Keratinocyte (primary cell): ENCODE results near the gene ACVR1B. TPM values are rescaled to one million over a fixed set of nuclear protein-coding genes. Genes with fewer than 3 reads are reported as not detected.

Experiments used
- DNase-seq: peaks from one replicate; pipeline ENCODE4 v3.0.0-alpha.2; 2011; ENCODE audit warnings: low read depth, missing footprints, low spot score
- FAIRE-seq: peaks from 2 replicates; lab custom pipeline; 2011; peaks lifted over from hg19 to GRCh38; lab: Jason Lieb, UNC
- H2AFZ ChIP-seq: 2 replicates; pipeline ENCODE4 v1.6.0; 2012; ENCODE audit warnings: low read length, control low read depth, inconsistent platforms; ENCODE audit not compliant: control insufficient read depth
- H3K27ac ChIP-seq: 2 replicates; pipeline ENCODE4 v1.5.1; 2011; ENCODE audit warnings: low read length; ENCODE audit not compliant: control insufficient read depth, insufficient read depth
- H3K27me3 ChIP-seq: 3 replicates; pipeline ENCODE4 v1.6.0; 2011; ENCODE audit warnings: low read length; ENCODE audit not compliant: control insufficient read depth, insufficient read depth; ENCODE audit errors: extremely low read depth
- H3K36me3 ChIP-seq, 2 experiments: 2 replicates in 1 of 2; 3 replicates in 1 of 2; pipeline ENCODE4 v1.5.1; 2011; ENCODE audit warnings: low read length in 2 of 2, mild to moderate bottlenecking in 1 of 2; ENCODE audit not compliant: control insufficient read depth in 2 of 2, insufficient read depth in 2 of 2; ENCODE audit errors: extremely low read depth in 1 of 2
- H3K4me1 ChIP-seq: 3 replicates; pipeline ENCODE4 v1.5.1; 2011; ENCODE audit warnings: low read length; ENCODE audit not compliant: control insufficient read depth, insufficient read depth; ENCODE audit errors: extremely low read depth
- H3K4me2 ChIP-seq: 3 replicates; pipeline ENCODE4 v1.6.0; 2011; ENCODE audit warnings: low read depth, low read length; ENCODE audit not compliant: control insufficient read depth, insufficient read depth; ENCODE audit errors: extremely low read depth
- H3K4me3 ChIP-seq, 3 experiments: fragments of 200-600 bp in 1 of 3; sonication (generic) in 1 of 3; 2 replicates in 2 of 3; 3 replicates in 1 of 3; pipeline ENCODE4 v1.5.1; 2011 to 2016; ENCODE audit warnings: low read length in 3 of 3, mild to moderate bottlenecking in 3 of 3, control low read depth in 2 of 3, inconsistent platforms in 1 of 3, low read depth in 1 of 3, mixed read lengths in 1 of 3, mixed run types in 1 of 3, moderate library complexity in 1 of 3; ENCODE audit not compliant: control insufficient read depth in 2 of 3, insufficient read depth in 2 of 3; ENCODE audit errors: extremely low read depth in 1 of 3
- H3K79me2 ChIP-seq: 2 replicates; pipeline ENCODE4 v1.6.0; 2012; ENCODE audit warnings: low read length; ENCODE audit not compliant: control insufficient read depth, insufficient read depth
- H3K9ac ChIP-seq: 3 replicates; pipeline ENCODE4 v1.6.0; 2011; ENCODE audit warnings: low read length; ENCODE audit not compliant: control insufficient read depth, insufficient read depth; ENCODE audit errors: extremely low read depth
- H3K9me1 ChIP-seq: 3 replicates; pipeline ENCODE4 v1.6.0; 2011; ENCODE audit warnings: low read length; ENCODE audit not compliant: control insufficient read depth, insufficient read depth; ENCODE audit errors: extremely low read depth
- H3K9me3 ChIP-seq: 2 replicates; pipeline ENCODE4 v1.5.1; 2012; ENCODE audit warnings: low read depth, low read length; ENCODE audit not compliant: control insufficient read depth
- H4K20me1 ChIP-seq: 3 replicates; pipeline ENCODE4 v1.6.0; 2011; ENCODE audit warnings: low read length; ENCODE audit not compliant: control insufficient read depth, insufficient read depth; ENCODE audit errors: extremely low read depth
- EZH2 ChIP-seq: IDR thresholded peaks from one replicate; pipeline ENCODE4 v1.6.1; 2012; ENCODE audit warnings: inconsistent platforms, mild to moderate bottlenecking, low read length, moderate library complexity
- dilution Hi-C: fragments of 300-500 bp; cut with MboI; formaldehyde crosslinking; loops from one replicate; pipeline ENCODE4 v1.7.0; 2020; ENCODE audit warnings: low sequenced_read_pairs; ENCODE audit not compliant: extremely low pct_ligation_motif_present
- polyA plus RNA-seq, 5 experiments: library from polyadenylated mRNA; depleted of rRNA in 3 of 5; stranded (reverse) in 3 of 5; stranded (forward) in 1 of 5; unstranded in 1 of 5; fragments of >200 nt; gene quantifications; 1 replicate in 1 of 5; 2 replicates in 3 of 5; 3 replicates in 1 of 5; pipeline versions ENCODE4 v1.2.1 to v1.2.3, GENCODE V29; 2011 to 2012; ENCODE audit warnings: missing spikeins in 2 of 5, low read depth in 1 of 5, low replicate concordance in 1 of 5
- TF ChIP-seq, protein P1 (sequence below), 3 experiments: IDR thresholded peaks in 1 of 3; conservative IDR thresholded peaks in 1 of 3; optimal IDR thresholded peaks in 1 of 3; 2 replicates in 2 of 3; 3 replicates in 1 of 3; pipeline versions ENCODE3 to v1.5.1; 2011; ENCODE audit warnings: low read length in 3 of 3, mild to moderate bottlenecking in 3 of 3, moderate library complexity in 2 of 3, control low read depth in 1 of 3, inconsistent platforms in 1 of 3; ENCODE audit not compliant: insufficient read depth in 2 of 3; ENCODE audit errors: extremely low read depth in 1 of 3

The ACVR1B gene
- polyA plus RNA-seq, 1 donor (not counting 4 experiments of a cell fraction or from before 2014, with no cell fraction given) = 12.7 TPM

- Histone ChIP-seq H3K27me3 (peaks cover 13% of the 10 kb centered on the region), H3K27ac (peak overlapping the region; percentile 31), H4K20me1 (no peaks in the 10 kb centered on the region), H3K36me3 (no peaks in the 10 kb centered on the region), H3K79me2 (no peaks in the 10 kb centered on the region), H3K4me2 (peak overlapping the region; percentile 97), H3K4me3 (peak overlapping the region; percentile 0 to 51 (median 41)), H3K4me1 (peaks cover 20% of the 10 kb centered on the region), H3K9me3 (no peaks in the 10 kb centered on the region), H3K9ac (peak overlapping the region; percentile 46), H2AFZ (peak overlapping the region; percentile 83), H3K9me1 (no peaks in the 10 kb centered on the region)
- DNase-seq = no peak
- dilution Hi-C loops = no loop called here
- no peak for TF ChIP-seq EZH2
- TF ChIP-seq, protein P1, sequence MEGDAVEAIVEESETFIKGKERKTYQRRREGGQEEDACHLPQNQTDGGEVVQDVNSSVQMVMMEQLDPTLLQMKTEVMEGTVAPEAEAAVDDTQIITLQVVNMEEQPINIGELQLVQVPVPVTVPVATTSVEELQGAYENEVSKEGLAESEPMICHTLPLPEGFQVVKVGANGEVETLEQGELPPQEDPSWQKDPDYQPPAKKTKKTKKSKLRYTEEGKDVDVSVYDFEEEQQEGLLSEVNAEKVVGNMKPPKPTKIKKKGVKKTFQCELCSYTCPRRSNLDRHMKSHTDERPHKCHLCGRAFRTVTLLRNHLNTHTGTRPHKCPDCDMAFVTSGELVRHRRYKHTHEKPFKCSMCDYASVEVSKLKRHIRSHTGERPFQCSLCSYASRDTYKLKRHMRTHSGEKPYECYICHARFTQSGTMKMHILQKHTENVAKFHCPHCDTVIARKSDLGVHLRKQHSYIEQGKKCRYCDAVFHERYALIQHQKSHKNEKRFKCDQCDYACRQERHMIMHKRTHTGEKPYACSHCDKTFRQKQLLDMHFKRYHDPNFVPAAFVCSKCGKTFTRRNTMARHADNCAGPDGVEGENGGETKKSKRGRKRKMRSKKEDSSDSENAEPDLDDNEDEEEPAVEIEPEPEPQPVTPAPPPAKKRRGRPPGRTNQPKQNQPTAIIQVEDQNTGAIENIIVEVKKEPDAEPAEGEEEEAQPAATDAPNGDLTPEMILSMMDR (optimal IDR thresholded peaks at IDR 0.05 in 1 of 3, IDR thresholded peaks at IDR 0.05 in 1 of 3, conservative IDR thresholded peaks at IDR 0.05 in 1 of 3; ENCODE audit: extremely low read depth in 1 of 3, insufficient read depth in 2 of 3, low read length in 3 of 3) = no peak
- FAIRE-seq = peak; percentile 26
These were observed 80.9 kb downstream of the ACVR1B start for GRCh38 chr12:52032446-52032803.

DNA sequence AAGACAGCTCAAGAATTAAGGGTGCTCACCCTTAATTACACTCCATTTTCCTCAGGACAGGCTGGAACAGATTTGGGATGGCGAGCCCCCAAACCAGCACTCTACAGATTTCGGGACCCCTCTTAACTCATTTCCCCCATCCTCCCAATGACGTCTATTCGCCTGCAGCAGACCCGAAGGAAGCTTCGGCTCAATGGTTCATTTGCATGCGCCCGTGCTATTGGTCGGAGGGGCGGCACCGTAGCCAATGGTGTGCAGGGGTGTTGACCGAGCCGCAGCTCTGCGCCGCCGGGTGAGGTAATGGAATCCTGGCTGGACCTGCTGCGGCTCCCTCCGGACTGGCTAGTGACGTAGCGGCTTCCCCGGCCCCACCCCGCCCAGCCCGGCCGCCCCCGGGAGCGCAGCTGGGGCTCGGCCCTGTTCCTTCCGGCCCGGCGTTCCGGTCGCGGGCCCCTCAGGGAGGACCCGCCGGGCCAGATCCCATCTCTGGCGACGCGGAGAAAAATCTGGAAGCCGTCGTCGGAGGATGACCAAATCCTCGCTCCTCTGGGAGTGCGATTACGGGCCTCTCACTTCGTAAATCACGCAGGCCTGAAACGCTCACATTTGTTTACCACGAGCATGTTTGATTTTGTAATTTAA, 81.4 kb downstream of the ACVR1B start:
- TF ChIP-seq EZH2 = no peak
- TF ChIP-seq, protein P1 (optimal IDR thresholded peaks at IDR 0.05 in 1 of 3, IDR thresholded peaks at IDR 0.05 in 1 of 3, conservative IDR thresholded peaks at IDR 0.05 in 1 of 3; ENCODE audit: extremely low read depth in 1 of 3, insufficient read depth in 2 of 3, low read length in 3 of 3) = no peak
- Histone ChIP-seq H3K79me2 (no peaks in the 10 kb centered on the region), H3K9me1 (no peaks in the 10 kb centered on the region), H2AFZ (peak overlapping the region; percentile 83), H3K9me3 (no peaks in the 10 kb centered on the region), H3K4me1 (peaks cover 22% of the 10 kb centered on the region), H3K27me3 (peaks cover 13% of the 10 kb centered on the region), H3K27ac (peak overlapping the region; percentile 78), H4K20me1 (no peaks in the 10 kb centered on the region), H3K9ac (peak overlapping the region; percentile 80), H3K4me2 (peak overlapping the region; percentile 97), H3K4me3 (peak overlapping the region; percentile 19 to 66 (median 41)), H3K36me3 (no peaks in the 10 kb centered on the region)
- FAIRE-seq (peak; percentile 73), DNase-seq (no peak)
- dilution Hi-C loops = no loop called here
